ENCODE results near the gene TSPAN16. TPM values are rescaled to one million over a fixed set of nuclear protein-coding genes. Genes with fewer than 3 reads are reported as not detected.

The TSPAN16 gene
- total and polyA plus RNA-seq, 2 donors (not counting 3 experiments of a cell fraction or from before 2014, with no cell fraction given), result not detected

DNA sequence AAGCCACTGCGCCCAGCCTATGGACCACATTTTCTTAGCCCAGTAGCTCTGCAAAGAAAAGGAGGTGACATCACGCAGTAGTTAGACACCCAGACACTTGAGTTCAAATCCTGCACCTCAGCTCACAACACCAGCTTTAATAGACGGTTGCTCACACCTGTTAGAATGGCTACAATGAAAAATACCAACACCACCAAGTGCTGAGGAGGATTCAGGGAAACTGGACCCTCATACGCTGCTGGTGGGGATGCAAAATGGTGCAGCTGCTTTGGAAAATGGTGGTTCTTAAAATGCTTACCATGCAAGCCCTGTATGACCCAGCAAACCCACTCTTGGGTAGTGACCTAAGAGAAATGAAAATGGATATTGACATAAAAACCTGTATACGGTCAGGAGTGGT is 22.0 kb upstream of the TSPAN16 start:
- POLR2A ChIA-PET, result interaction anchor here (0.6 to 1.1 kb wide), 3 partner anchors 18 to 374 kb away, joined by 3 to 8 read pairs (median 3); no protein-coding TSS in a partner anchor
- no peaks in the 10 kb centered on the region for H3K27me3 ChIP-seq (ENCODE audit: control insufficient read depth in 2 of 2, insufficient read depth in 2 of 2, low read length in 2 of 2)
- H3K9me1 ChIP-seq (replicated peaks; ENCODE audit: control insufficient read depth, extremely low read depth, insufficient read depth, low read length), result no peaks in the 10 kb centered on the region
- dilution Hi-C loops (cut with MboI; ENCODE audit: extremely low pct_ligation_motif_present, low sequenced_read_pairs) (no loop called here), intact Hi-C loops (cut with micrococcal nuclease) (no loop called here)
- H3K4me2 ChIP-seq (ENCODE audit: insufficient read depth, low read length), result no peak overlapping the region
- FAIRE-seq (no peak), DNase-seq (ENCODE audit: low read depth, low spot score) (no peak)
- no peak overlapping the region for H3K4me3 ChIP-seq (replicated peaks in 1 of 3; ENCODE audit: insufficient read depth in 1 of 3, low read depth in 1 of 3, low read length in 3 of 3)
- CTCF ChIA-PET, result interaction anchor here (1.3 to 3.1 kb wide), 2 partner anchors 12 to 14 kb away, joined by 4 to 17 read pairs; no protein-coding TSS in a partner anchor
- H3K9ac ChIP-seq (replicated peaks; ENCODE audit: extremely low read depth, insufficient read depth, low read length), result no peak overlapping the region
- no peaks in the 10 kb centered on the region for H3K79me2 ChIP-seq (ENCODE audit: control insufficient read depth, insufficient read depth, low read length)
- no peak overlapping the region for H2AFZ ChIP-seq (ENCODE audit: low read depth, low read length)
- no peaks in the 10 kb centered on the region for H3K36me3 ChIP-seq (ENCODE audit: control insufficient read depth in 2 of 2, extremely low read depth in 1 of 2, insufficient read depth in 2 of 2, low read length in 2 of 2)
- H3K4me1 ChIP-seq (ENCODE audit: control insufficient read depth, extremely low read depth, insufficient read depth, low read length), result peaks cover 16% of the 10 kb centered on the region
- H4K20me1 ChIP-seq (replicated peaks; ENCODE audit: control insufficient read depth, extremely low read depth, insufficient read depth, low read length), result no peaks in the 10 kb centered on the region
- no peak overlapping the region for H3K27ac ChIP-seq (ENCODE audit: insufficient read depth, low read depth, low read length)
- H3K9me3 ChIP-seq (replicated peaks; ENCODE audit: control insufficient read depth, insufficient read depth, low read length), result no peaks in the 10 kb centered on the region
- BruUV-seq (replicated peaks), result no TSS peak
- no peak for TF ChIP-seq MYC (IDR thresholded peaks at IDR 0.05; ENCODE audit: low read depth, low read length)

DNA sequence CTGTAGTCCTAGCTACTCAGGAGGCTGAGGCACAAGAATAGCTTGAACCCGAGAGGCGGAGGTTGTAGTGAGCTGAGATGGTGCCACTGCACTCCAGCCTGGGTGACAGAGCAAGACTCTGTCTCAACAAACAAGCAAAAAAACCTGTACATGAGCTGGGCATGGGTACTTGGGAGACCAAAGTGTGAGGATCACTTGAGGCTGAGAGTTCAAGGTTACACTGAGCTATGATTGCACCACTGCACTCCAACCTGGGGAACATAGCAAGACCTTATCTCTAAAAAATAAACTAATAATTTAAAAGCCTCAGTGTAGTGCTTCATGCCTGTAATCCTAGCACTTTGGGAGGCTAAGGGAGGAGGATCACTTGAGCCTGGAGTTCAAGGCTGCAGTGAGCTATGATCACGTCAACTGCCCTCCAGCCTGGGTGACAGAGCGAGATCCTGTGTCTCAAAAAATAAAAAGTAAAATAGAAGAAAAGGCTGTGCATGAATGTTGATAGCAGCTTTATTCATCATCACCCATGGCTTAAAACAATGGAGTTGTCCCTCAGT is 21.4 kb upstream of the TSPAN16 start:
- no peaks in the 10 kb centered on the region for H3K9me3 ChIP-seq (replicated peaks; ENCODE audit: control insufficient read depth, insufficient read depth, low read length)

More for the DNA sequence above, 21.4 kb upstream of the TSPAN16 start:
- no peak overlapping the region for H2AFZ ChIP-seq (ENCODE audit: low read depth, low read length)
- H3K9me1 ChIP-seq (replicated peaks; ENCODE audit: control insufficient read depth, extremely low read depth, insufficient read depth, low read length), result no peaks in the 10 kb centered on the region
- CTCF ChIA-PET, result interaction anchor here (0.7 to 3.1 kb wide), 3 partner anchors 12 to 161 kb away, joined by 3 to 17 read pairs (median 4); partner anchors contain the start of gene PRKCSH
- no peak overlapping the region for H3K4me2 ChIP-seq (ENCODE audit: insufficient read depth, low read length)
- no peaks in the 10 kb centered on the region for H3K36me3 ChIP-seq (ENCODE audit: control insufficient read depth in 2 of 2, extremely low read depth in 1 of 2, insufficient read depth in 2 of 2, low read length in 2 of 2)
- POLR2A ChIA-PET, result interaction anchor here (0.6 to 1.1 kb wide), 2 partner anchors 19 to 171 kb away, joined by 3 to 8 read pairs; no protein-coding TSS in a partner anchor
- no TSS peak for BruUV-seq (replicated peaks)
- FAIRE-seq, result no peak
- no peak for TF ChIP-seq FOS (IDR thresholded peaks at IDR 0.05; ENCODE audit: borderline replicate concordance, insufficient read depth, low read length)
- TF ChIP-seq JUN (IDR thresholded peaks at IDR 0.05; ENCODE audit: borderline replicate concordance, insufficient read depth, insufficient read length, low read depth), result no peak
- TF ChIP-seq EZH2 (IDR thresholded peaks at IDR 0.05; ENCODE audit: borderline replicate concordance, low read depth, low read length, severe bottlenecking), result no peak
- intact Hi-C loops (cut with micrococcal nuclease) (no loop called here), dilution Hi-C loops (cut with MboI; ENCODE audit: extremely low pct_ligation_motif_present, low sequenced_read_pairs) (no loop called here)
- H3K4me3 ChIP-seq (replicated peaks in 1 of 3; ENCODE audit: insufficient read depth in 1 of 3, low read depth in 1 of 3, low read length in 3 of 3), result no peak overlapping the region
- DNase-seq (ENCODE audit: low read depth, low spot score), result no peak
- no peaks in the 10 kb centered on the region for H3K27me3 ChIP-seq (ENCODE audit: control insufficient read depth in 2 of 2, insufficient read depth in 2 of 2, low read length in 2 of 2)
- no peak overlapping the region for H3K27ac ChIP-seq (ENCODE audit: insufficient read depth, low read depth, low read length)
- H3K9ac ChIP-seq (replicated peaks; ENCODE audit: extremely low read depth, insufficient read depth, low read length), result no peak overlapping the region
- H4K20me1 ChIP-seq (replicated peaks; ENCODE audit: control insufficient read depth, extremely low read depth, insufficient read depth, low read length), result no peaks in the 10 kb centered on the region
- H3K4me1 ChIP-seq (ENCODE audit: control insufficient read depth, extremely low read depth, insufficient read depth, low read length), result peaks cover 14% of the 10 kb centered on the region
- no peaks in the 10 kb centered on the region for H3K79me2 ChIP-seq (ENCODE audit: control insufficient read depth, insufficient read depth, low read length)
